GM08714 (cell line): ENCODE data around the gene GSG1L.

Source experiments
- H3K4me3 ChIP-seq: fragments of 200-500 bp; sonication (Bioruptor generic); 2 replicates; pipeline ENCODE4 v1.5.1; 2014; ENCODE audit warnings: mild to moderate bottlenecking, low read length, inconsistent platforms
- ZNF274 ChIP-seq: IDR thresholded peaks from 2 replicates; pipeline ENCODE4 v1.6.1; 2012; ENCODE audit warnings: mild to moderate bottlenecking, low read depth, low read length

The GSG1L gene

GRCh38 chr16:28035866-28036393 is 27.6 kb downstream of the GSG1L start:
- no peak overlapping the region for H3K4me3 ChIP-seq
- TF ChIP-seq ZNF274, result no peak

GRCh38 chr16:28033870-28034269 is 29.6 kb downstream of the GSG1L start:
- TF ChIP-seq ZNF274, result no peak

GRCh38 chr16:28029387-28030002 is 34.0 kb downstream of the GSG1L start:
- no peak for TF ChIP-seq ZNF274
- no peak overlapping the region for H3K4me3 ChIP-seq

More at GRCh38 chr16:28033870-28034269, 29.6 kb downstream of the GSG1L start:
- no peak overlapping the region for H3K4me3 ChIP-seq

GRCh38 chr16:28027055-28027454 is 36.5 kb downstream of the GSG1L start:
- H3K4me3 ChIP-seq, result no peak overlapping the region

GRCh38 chr16:28025631-28026030 is 37.9 kb downstream of the GSG1L start:
- no peak for TF ChIP-seq ZNF274
- H3K4me3 ChIP-seq, result no peak overlapping the region

More at GRCh38 chr16:28027055-28027454, 36.5 kb downstream of the GSG1L start:
- TF ChIP-seq ZNF274, result no peak

- TF ChIP-seq ZNF274, result no peak
- H3K4me3 ChIP-seq, result no peak overlapping the region
Observed at GRCh38 chr16:28019218-28019617, 44.3 kb downstream of the GSG1L start.

GRCh38 chr16:28014851-28015250 is 48.7 kb downstream of the GSG1L start:
- no peak overlapping the region for H3K4me3 ChIP-seq
- no peak for TF ChIP-seq ZNF274

- TF ChIP-seq ZNF274, result no peak
- H3K4me3 ChIP-seq, result no peak overlapping the region
Observed at GRCh38 chr16:28013878-28014277, 49.6 kb downstream of the GSG1L start.

GRCh38 chr16:28013392-28013791 is 50.1 kb downstream of the GSG1L start:
- H3K4me3 ChIP-seq, result no peak overlapping the region
- TF ChIP-seq ZNF274, result no peak

- no peak for TF ChIP-seq ZNF274
- H3K4me3 ChIP-seq, result no peak overlapping the region
Observed at GRCh38 chr16:28011971-28012445, 51.5 kb downstream of the GSG1L start.

GRCh38 chr16:28011223-28011622 is 52.3 kb downstream of the GSG1L start:
- H3K4me3 ChIP-seq, result no peak overlapping the region
- no peak for TF ChIP-seq ZNF274

- TF ChIP-seq ZNF274, result no peak
- no peak overlapping the region for H3K4me3 ChIP-seq
Observed at GRCh38 chr16:28010671-28011070, 52.8 kb downstream of the GSG1L start.

- TF ChIP-seq ZNF274, result no peak
- H3K4me3 ChIP-seq, result no peak overlapping the region
Observed at GRCh38 chr16:28009586-28010373, 53.7 kb downstream of the GSG1L start.

- no peak for TF ChIP-seq ZNF274
- no peak overlapping the region for H3K4me3 ChIP-seq
Observed at GRCh38 chr16:28003923-28004322, 59.6 kb downstream of the GSG1L start.
